Caco-2 (cell line): ENCODE measurements around the gene MAMDC4. TPM values are rescaled to one million over a fixed set of nuclear protein-coding genes. Genes with fewer than 3 reads are reported as not detected.
"Not testable (repeated sequence)": the region's sequence is repeated elsewhere in the genome, so short reads cannot be mapped to it uniquely, and the experiment has no call there.

Experiments
- BruUV-seq: library from RNA; stranded (reverse); fragments of 400-500 nt; replicated peaks from 2 replicates; lab custom pipeline; 2021; lab: Mats Ljungman, UMichigan
- CTCF ChIA-PET: fragments of 300-600 bp; sonication (Branson Sonifier 250); formaldehyde crosslinking; loops from one replicate; lab custom pipeline; 2022; ENCODE audit warnings: antibody characterized with exemption; lab: Charles Lee
- POLR2A ChIA-PET: fragments of 300-600 bp; sonication (Branson Sonifier 250); formaldehyde crosslinking; loops from one replicate; lab custom pipeline; 2022; ENCODE audit warnings: antibody characterized with exemption; lab: Charles Lee
- DNase-seq, 2 experiments: peaks; one replicate each; pipeline versions ENCODE4 v3.0.0 to v3.0.0-alpha.2; 2020 to 2022
- H3K27me3 ChIP-seq: replicated peaks from 2 replicates; pipeline ENCODE4 v1.6.0; 2011; ENCODE audit warnings: low read length; ENCODE audit not compliant: control insufficient read depth, insufficient read depth
- H3K36me3 ChIP-seq: 2 replicates; pipeline ENCODE4 v1.5.1; 2011; ENCODE audit warnings: low read length; ENCODE audit not compliant: control insufficient read depth, insufficient read depth
- H3K4me1 ChIP-seq: fragments of 250-450 bp; sonication (Bioruptor Pico); 2 replicates; pipeline ENCODE4 v1.5.1; 2020; ENCODE audit warnings: mild to moderate bottlenecking
- H3K4me3 ChIP-seq: 2 replicates; pipeline ENCODE4 v1.5.1; 2011; ENCODE audit warnings: low read depth, mild to moderate bottlenecking, control low read depth, low read length
- H3K9me3 ChIP-seq: fragments of 250-450 bp; sonication (Bioruptor Pico); 2 replicates; pipeline ENCODE4 v1.5.1; 2020; ENCODE audit warnings: mild to moderate bottlenecking, moderate library complexity
- H3K27ac Mint-ChIP-seq: one replicate; pipeline ENCODE4 v1.8.0; 2022; ENCODE audit warnings: mixed read lengths; ENCODE audit not compliant: unreplicated experiment
- H3K27me3 Mint-ChIP-seq: one replicate; pipeline ENCODE4 v1.8.0; 2022; ENCODE audit warnings: mixed read lengths; ENCODE audit not compliant: insufficient read depth, unreplicated experiment
- H3K36me3 Mint-ChIP-seq: one replicate; pipeline ENCODE4 v1.8.0; 2022; ENCODE audit warnings: mild to moderate bottlenecking, mixed read lengths; ENCODE audit not compliant: insufficient read depth, unreplicated experiment
- H3K4me1 Mint-ChIP-seq: one replicate; pipeline ENCODE4 v1.8.0; 2022; ENCODE audit warnings: low read depth, mixed read lengths; ENCODE audit not compliant: unreplicated experiment
- H3K4me3 Mint-ChIP-seq: one replicate; pipeline ENCODE4 v1.8.0; 2022; ENCODE audit warnings: mild to moderate bottlenecking, moderate library complexity, mixed read lengths; ENCODE audit not compliant: unreplicated experiment
- H3K9me3 Mint-ChIP-seq: one replicate; pipeline ENCODE4 v1.8.0; 2022; ENCODE audit warnings: mixed read lengths; ENCODE audit not compliant: unreplicated experiment
- CTCF ChIP-seq, 2 experiments: fragments of 200-600 bp in 1 of 2; IDR thresholded peaks; 1 replicate in 1 of 2; 2 replicates in 1 of 2; pipeline versions ENCODE4 v1.5.1 to v1.8.0; 2011 to 2022; ENCODE audit warnings: antibody characterized with exemption in 1 of 2, control low read depth in 1 of 2, inconsistent platforms in 1 of 2, low read depth in 1 of 2, low read length in 1 of 2, mild to moderate bottlenecking in 1 of 2, moderate library complexity in 1 of 2; ENCODE audit not compliant: insufficient read depth in 1 of 2, severe bottlenecking in 1 of 2, unreplicated experiment in 1 of 2
- intact Hi-C: fragments of 100-400 bp; cut with micrococcal nuclease; formaldehyde crosslinking; loops from one replicate; pipeline ENCODE4 v1.10.0; 2022; ENCODE audit not compliant: unreplicated experiment
- total RNA-seq: library from RNA; stranded (reverse); gene quantifications from 2 replicates; pipeline ENCODE4 v1.2.3, GENCODE V29; 2022

MAMDC4 gene
- total RNA-seq, 1 experiment from 2014 or later, result 8.8 TPM

GRCh38 chr9:136881691-136882108 lies 29.6 kb downstream of the MAMDC4 start:
- intact Hi-C loops, result no loop called here

GRCh38 chr9:136882109-136882946 lies 30.2 kb downstream of the MAMDC4 start:
- Mint-ChIP-seq H3K36me3 (no peaks in the 10 kb centered on the region), H3K27me3 (no peaks in the 10 kb centered on the region), H3K4me1 (no peaks in the 10 kb centered on the region), H3K9me3 (no peaks in the 10 kb centered on the region), H3K4me3 (peak overlapping the region; percentile 13), H3K27ac (no peak overlapping the region)
- H3K27me3 ChIP-seq, result no peaks in the 10 kb centered on the region
- H3K36me3 ChIP-seq, result no peaks in the 10 kb centered on the region
- no peaks in the 10 kb centered on the region for H3K9me3 ChIP-seq
- intact Hi-C loops, result no loop called here
- ChIA-PET CTCF (interaction anchor here (2.0 kb wide), 1 partner anchor 164 kb away, joined by 4 read pairs; the partner anchor contains the start of gene NPDC1), POLR2A (interaction anchor here (0.6 to 1.4 kb wide), 2 partner anchors 16 to 31 kb away, joined by 3 to 5 read pairs; partner anchors contain the start of gene EDF1)
- TF ChIP-seq CTCF (IDR thresholded peaks at IDR 0.05; ENCODE audit: insufficient read depth in 1 of 2, low read depth in 1 of 2, low read length in 1 of 2, severe bottlenecking in 1 of 2, unreplicated experiment in 1 of 2), result no peak
- H3K4me3 ChIP-seq, result no peak overlapping the region; the same call in 1 of the 2 replicates
- BruUV-seq, result no TSS peak
- H3K4me1 ChIP-seq, result peaks cover 26% of the 10 kb centered on the region
- DNase-seq, result peak; percentile 67 to 82

More at GRCh38 chr9:136881691-136882108, 29.6 kb downstream of the MAMDC4 start:
- Mint-ChIP-seq H3K9me3 (peaks cover 2% of the 10 kb centered on the region), H3K27me3 (no peaks in the 10 kb centered on the region), H3K4me3 (peak overlapping the region; percentile 13), H3K27ac (peak overlapping the region; percentile 11), H3K36me3 (no peaks in the 10 kb centered on the region), H3K4me1 (no peaks in the 10 kb centered on the region)
- H3K36me3 ChIP-seq, result no peaks in the 10 kb centered on the region
- H3K4me1 ChIP-seq, result peaks cover 24% of the 10 kb centered on the region
- no peak for TF ChIP-seq CTCF (IDR thresholded peaks at IDR 0.05; ENCODE audit: insufficient read depth in 1 of 2, low read depth in 1 of 2, low read length in 1 of 2, severe bottlenecking in 1 of 2, unreplicated experiment in 1 of 2)
- DNase-seq, result peak; percentile 27 to 61
- ChIA-PET POLR2A (interaction anchor here (1.4 kb wide), 1 partner anchor 16 kb away, joined by 5 read pairs; the partner anchor contains the start of gene EDF1), CTCF (interaction anchor here (2.0 kb wide), 1 partner anchor 165 kb away, joined by 4 read pairs; the partner anchor contains the start of gene NPDC1)
- no peaks in the 10 kb centered on the region for H3K9me3 ChIP-seq
- BruUV-seq, result no TSS peak
- H3K4me3 ChIP-seq, result no peak overlapping the region
- no peaks in the 10 kb centered on the region for H3K27me3 ChIP-seq

- intact Hi-C loops, BruUV-seq, H3K27me3 Mint-ChIP-seq, POLR2A ChIA-PET, CTCF ChIA-PET, DNase-seq, H3K27ac Mint-ChIP-seq, H3K4me3 ChIP-seq, H3K27me3 ChIP-seq, H3K4me1 Mint-ChIP-seq, H3K36me3 Mint-ChIP-seq, H3K9me3 Mint-ChIP-seq, H3K9me3 ChIP-seq, H3K36me3 ChIP-seq, H3K4me3 Mint-ChIP-seq: not testable (repeated sequence)
- H3K4me1 ChIP-seq, result peaks cover 27% of the 10 kb centered on the region
Observed at GRCh38 chr9:136882947-136883283, 30.8 kb downstream of the MAMDC4 start.

- POLR2A ChIA-PET, H3K36me3 ChIP-seq, H3K4me3 ChIP-seq, H3K27me3 Mint-ChIP-seq, DNase-seq, H3K27me3 ChIP-seq, intact Hi-C loops, H3K36me3 Mint-ChIP-seq, H3K9me3 ChIP-seq, BruUV-seq, H3K27ac Mint-ChIP-seq, H3K9me3 Mint-ChIP-seq, H3K4me3 Mint-ChIP-seq, H3K4me1 Mint-ChIP-seq: not testable (repeated sequence)
- CTCF ChIA-PET, result interaction anchor here (0.7 kb wide), 1 partner anchor 273 kb away, joined by 3 read pairs; no protein-coding TSS in a partner anchor
- H3K4me1 ChIP-seq, result peaks cover 27% of the 10 kb centered on the region
Observed at GRCh38 chr9:136883670-136884069, 31.5 kb downstream of the MAMDC4 start.
